Measurements from ENCODE around the gene SLC25A1.

The SLC25A1 gene

GRCh38 chr22:19137384-19138216 lies 40.9 kb downstream of the SLC25A1 start:
- no peak for DNase-seq (ENCODE audit: low read depth in 2 of 2)

- DNase-seq (ENCODE audit: low read depth in 2 of 2): no peak
Observed at GRCh38 chr22:19136915-19137314, 41.6 kb downstream of the SLC25A1 start.

DNA sequence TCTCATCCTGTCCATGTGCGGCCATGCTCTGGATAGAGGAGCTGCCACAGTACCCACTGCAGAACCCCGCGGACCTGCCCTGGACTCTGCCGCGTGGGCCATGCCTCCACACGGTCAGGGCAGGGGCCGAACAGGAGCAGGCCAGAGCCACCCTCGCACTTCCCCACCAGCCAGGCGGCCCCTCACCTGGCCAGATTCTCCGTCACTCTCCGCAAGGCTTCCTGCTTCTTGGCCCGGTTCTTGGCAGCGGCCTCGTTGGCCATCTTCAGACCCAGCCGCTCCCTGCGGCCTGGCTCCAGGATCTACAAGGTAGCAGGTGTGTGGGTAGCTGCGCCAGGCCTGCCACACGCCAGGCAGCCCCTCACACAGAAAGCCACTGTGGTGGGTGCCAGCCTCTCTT lies 43.7 kb downstream of the SLC25A1 start:
- DNase-seq (ENCODE audit: low read depth in 2 of 2): no peak

GRCh38 chr22:19134176-19134831 lies 44.2 kb downstream of the SLC25A1 start:
- no peak for DNase-seq (ENCODE audit: low read depth in 2 of 2)

GRCh38 chr22:19133561-19133960 lies 45.0 kb downstream of the SLC25A1 start:
- DNase-seq (ENCODE audit: low read depth in 2 of 2): no peak

GRCh38 chr22:19132693-19133400 lies 45.7 kb downstream of the SLC25A1 start:
- DNase-seq (ENCODE audit: low read depth in 2 of 2): no peak

DNA sequence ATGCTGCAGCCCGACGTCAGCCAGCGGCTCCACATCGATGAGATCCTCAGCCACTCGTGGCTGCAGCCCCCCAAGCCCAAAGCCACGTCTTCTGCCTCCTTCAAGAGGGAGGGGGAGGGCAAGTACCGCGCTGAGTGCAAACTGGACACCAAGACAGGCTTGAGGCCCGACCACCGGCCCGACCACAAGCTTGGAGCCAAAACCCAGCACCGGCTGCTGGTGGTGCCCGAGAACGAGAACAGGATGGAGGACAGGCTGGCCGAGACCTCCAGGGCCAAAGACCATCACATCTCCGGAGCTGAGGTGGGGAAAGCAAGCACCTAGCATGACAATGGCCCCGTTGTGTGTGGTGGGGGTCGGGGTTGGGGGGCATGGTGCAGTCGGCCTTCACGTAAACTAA lies 46.4 kb downstream of the SLC25A1 start:
- DNase-seq (ENCODE audit: low read depth in 2 of 2): no peak

- DNase-seq (ENCODE audit: low read depth in 2 of 2): no peak
Observed at GRCh38 chr22:19131685-19132015, 46.9 kb downstream of the SLC25A1 start.

- no peak for DNase-seq (ENCODE audit: low read depth in 2 of 2)
Observed at GRCh38 chr22:19130959-19131684, 47.4 kb downstream of the SLC25A1 start, which contains the start of gene TSSK2. Gene TSSK2, plus strand, starts transcription at chr22:19131308. Its CDS starts 92 bp downstream, at chr22:19131400.

- no peak for DNase-seq (ENCODE audit: low read depth in 2 of 2)
Observed at GRCh38 chr22:19129871-19130270, 48.7 kb downstream of the SLC25A1 start.

GRCh38 chr22:19128946-19129727 lies 49.4 kb downstream of the SLC25A1 start:
- no peak for DNase-seq (ENCODE audit: low read depth in 2 of 2)

DNA sequence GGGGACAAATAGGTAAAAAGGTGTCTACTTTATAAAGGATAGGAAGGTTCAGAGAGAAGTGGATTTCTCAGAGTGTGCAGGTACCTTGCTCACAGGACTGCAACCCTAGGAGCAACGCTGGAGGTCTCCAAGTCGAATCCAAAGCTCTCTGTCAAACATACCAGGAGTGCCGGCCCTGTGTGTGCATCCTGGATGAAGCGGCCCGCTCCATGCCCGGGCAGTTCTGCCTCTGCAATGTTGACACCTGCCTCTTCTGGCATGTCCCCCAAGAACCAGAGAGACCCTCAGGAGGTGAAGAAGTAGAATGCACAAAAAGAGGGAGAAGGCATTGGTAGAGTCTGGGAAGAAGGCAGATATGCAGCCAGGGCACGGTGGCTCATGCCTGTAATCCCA lies 50.5 kb downstream of the SLC25A1 start:
- no peak for DNase-seq (ENCODE audit: low read depth in 2 of 2)

DNA sequence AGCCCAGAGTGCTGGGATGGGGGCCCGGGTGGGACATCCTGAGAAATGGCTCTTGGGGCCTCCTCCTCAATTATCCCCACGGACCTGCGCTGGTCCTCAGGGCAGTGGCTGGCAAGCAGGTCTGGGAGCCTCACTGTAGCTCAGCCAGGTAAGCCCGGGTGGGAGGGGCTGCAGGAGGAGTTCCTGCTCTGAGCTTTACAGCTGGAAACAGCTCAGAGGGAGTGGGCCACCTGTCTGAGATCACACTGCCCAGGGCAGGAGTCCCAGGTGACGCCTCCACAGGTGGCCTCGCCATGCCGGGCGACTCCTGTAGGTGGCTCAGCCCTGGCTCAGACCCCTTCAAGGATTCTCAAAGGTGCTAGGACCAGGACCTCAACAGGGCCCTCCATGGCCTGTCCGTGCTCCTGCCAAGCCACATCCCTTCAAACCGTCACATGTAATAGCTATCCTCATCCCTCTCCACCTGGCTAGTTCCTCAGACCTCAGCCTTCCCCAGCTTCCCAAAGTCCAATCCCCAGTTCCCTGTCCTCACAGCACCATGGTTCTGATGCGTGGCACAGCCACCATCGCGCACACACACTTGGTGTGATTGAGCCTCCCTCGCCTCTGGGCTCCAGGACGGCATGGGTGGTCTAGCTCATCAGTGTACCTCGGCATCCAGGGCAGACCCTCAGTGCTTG lies 51.1 kb downstream of the SLC25A1 start:
- DNase-seq (ENCODE audit: low read depth in 2 of 2): no peak

DNA sequence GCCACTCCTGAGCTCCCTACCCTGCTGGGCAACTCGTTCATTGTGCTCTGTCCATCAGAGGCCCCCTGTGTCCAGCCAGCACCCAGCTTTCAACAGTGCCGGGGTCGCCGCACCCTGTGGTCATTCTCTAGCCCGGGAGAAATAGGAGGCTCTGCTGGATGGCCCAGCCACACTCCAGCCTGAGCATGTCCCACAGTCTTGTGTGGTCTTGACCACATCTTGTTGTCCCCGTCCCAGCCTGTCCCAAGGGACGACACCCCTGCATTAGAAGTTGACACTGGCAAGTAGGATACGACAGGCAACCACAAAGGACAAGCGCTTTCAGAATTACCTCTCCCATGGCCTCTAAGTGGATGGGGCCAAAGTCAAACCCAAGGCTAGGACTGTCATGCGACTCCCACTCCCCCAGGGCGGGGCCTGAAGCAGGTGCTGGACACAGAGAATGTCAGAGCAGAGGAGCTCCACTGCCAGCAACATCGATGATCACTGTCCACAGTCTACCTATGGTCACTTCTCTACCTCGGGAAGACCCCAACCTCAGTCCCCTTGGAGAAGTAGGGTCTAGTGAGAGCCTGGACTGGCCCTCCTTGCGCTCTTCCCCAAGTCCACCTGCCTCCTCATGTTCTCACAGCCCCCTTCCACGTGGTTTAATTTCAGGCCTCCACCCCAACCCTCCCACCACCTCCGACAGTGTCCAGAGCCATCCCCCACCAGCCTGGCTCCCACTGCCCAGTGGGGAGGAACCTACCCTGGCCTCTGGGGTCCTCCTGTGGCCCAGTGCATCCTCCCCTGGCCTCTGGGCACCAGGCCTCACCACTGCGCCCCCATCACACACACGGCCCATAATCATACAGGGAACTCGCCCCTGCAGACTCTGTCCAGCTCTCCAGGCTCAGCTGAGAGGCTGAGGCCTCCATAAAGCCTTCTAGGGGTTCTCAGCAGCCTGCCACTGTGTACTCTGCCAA lies 51.9 kb downstream of the SLC25A1 start:
- DNase-seq (ENCODE audit: low read depth in 2 of 2): no peak

Measured in stimulated activated CD8-positive, alpha-beta memory T cell treated with anti-CD3 and anti-CD28 coated beads, Interleukin-7, amount 100 ng/mL, for 4 hours (primary cell).